Activated CD8-positive, alpha-beta memory T cell treated with anti-CD3 and anti-CD28 coated beads, Interleukin-2, amount 50 U/mL, for 24 hours (primary cell): ENCODE results near the gene TASOR2.

Source experiments
- DNase-seq: peaks from one replicate; pipeline ENCODE4 v3.0.0-alpha.2; 2020; ENCODE audit errors: extremely low read depth

TASOR2 gene

DNA sequence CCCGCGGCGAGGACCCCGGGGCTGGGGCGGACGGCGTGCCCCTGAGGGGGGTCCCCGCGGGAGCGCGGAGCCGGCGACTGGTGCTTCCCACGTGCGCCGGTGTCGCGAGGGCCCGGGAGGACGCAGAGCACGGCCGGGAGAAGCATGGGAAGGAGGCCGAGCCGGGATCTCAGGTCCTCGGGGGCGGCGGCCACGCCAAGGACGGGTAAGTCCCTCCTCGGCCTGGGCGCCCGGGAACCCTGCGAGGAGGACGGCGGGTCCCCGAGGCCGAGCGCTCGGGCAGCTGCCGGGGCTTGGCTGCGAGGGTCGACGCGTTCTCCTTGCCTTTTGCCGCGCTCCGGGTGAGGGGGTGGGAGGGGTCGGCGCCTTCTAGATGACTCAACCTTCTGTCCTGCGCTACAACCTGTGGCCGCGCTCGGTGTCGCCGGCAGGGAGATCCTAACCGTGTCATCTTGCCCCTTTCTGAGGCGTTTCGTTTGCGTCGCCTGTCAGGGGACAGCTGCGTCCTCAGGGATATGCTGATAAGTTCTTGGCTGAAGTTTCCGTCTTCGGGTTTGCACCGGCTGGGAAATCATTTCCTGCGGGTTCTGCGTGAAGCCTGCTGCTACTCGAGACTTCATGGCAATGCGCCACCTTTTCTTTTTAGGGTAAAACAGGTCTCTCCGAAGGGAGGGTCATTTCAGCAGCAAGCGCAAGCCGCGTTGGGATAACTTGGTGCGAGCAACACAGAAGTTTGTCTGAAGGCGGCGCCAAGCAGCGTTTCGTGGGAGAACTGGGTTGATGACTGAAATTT is 529 bp downstream of the TASOR2 start:
- DNase-seq: peak; percentile 26

DNA sequence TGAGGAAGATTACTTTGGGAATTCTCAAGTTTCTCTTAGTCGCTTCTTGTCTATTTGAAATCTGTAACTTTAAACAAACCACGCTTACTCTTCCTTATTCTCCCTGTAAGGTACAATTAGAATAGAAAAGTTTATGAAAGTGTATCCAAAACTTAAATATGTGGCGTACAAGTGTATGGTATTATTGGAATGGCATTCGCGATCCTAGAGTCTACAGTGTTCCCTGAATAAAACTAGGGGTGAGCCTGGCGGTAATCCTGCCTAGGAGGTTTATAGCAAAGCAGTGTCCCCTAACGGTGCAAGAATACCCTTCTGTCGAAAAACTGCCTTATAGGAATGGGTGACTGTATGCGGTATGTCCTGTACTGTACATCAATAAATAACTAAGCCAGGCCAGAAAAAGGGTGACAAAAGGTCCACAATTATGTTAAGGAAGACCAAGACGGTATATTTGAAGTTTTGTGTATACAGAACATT is 1.2 kb downstream of the TASOR2 start:
- DNase-seq: no peak

DNA sequence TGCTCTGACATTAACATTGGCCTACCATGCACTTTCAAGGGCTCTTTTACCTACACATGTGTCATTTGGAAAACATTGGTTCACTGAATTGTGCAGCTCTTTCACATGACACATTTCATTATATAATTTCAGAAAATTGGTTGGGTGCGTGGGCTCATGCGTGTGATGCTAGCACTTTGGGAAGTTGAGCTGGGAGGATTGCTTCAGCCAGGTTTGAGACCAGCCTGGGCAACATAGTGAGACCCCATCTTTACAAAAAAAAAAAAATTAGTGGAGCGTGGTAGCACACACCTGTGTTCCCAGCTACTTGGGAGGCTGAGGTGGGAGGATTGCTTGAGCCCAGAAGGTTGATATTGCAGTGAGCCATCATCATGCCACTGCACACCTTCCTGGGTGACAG is 3.9 kb downstream of the TASOR2 start:
- DNase-seq: no peak

DNA sequence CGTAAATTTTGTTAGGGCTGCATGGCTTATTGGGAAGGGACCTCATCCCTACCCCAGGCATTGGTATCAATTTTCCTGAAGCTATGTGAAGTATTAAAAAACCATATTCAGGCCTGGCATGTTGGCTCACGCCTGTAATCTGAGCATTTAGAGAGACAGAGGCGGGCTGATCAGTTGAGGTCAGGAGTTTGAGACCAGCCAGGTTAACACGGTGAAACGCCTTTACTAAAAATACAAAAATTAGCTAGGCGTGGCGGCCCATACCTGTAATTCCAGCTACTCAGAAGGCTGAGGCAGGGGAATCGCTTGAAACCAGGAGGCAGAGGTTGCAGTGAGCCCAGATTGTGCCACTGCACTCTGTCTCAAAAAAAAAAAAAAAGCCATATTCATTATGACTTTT is 7.1 kb downstream of the TASOR2 start:
- no peak for DNase-seq

DNA sequence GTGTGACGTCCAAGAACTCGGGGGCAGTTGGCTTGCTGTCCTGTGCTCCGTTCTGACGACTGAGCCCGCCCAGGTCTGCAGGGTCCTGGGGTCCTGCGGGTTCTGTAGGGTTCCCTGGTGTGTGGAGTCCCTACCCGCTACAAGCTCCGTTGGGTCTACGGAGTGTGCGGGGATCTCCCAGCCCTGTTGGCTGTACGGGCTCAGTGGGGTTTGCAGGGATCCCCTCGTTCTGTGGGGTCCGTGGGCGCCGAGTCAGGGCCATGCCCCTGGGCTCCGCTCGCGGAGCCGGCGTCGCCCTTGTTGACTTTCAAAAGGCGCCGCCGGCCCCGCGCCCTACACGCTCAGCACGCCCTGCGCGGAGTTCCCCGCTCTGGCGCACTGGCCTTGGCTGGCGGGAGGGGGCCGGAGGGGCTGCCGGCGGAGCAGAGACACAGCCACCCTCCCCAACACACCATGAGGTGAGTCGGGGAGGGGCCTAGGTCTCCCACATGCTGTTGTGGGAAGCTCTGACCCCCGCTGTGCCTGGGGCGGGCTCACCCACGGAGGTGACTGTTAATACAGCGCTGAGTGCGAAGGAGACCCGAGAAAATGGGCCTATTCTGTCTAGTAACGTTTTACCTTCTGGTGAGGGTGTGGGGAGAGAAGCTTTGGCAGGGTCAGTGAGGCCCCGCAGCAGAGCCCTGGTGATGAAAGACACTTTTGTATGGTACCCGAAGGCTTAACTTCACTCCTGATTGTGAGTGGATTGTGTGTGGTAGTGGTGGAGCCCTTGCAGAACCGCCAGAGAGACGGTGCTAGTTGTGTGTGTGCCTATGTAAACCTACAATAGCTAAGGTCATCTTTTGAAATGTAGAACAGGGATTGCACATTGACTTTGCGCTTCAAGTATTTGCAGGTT is 8.1 kb downstream of the TASOR2 start:
- no peak for DNase-seq

- DNase-seq: no peak
Observed at GRCh38 chr10:5694573-5694972, 9.9 kb downstream of the TASOR2 start.

GRCh38 chr10:5697342-5697741 is 12.7 kb downstream of the TASOR2 start:
- DNase-seq: no peak

- DNase-seq: no peak
Observed at GRCh38 chr10:5698062-5698461, 13.4 kb downstream of the TASOR2 start.

DNA sequence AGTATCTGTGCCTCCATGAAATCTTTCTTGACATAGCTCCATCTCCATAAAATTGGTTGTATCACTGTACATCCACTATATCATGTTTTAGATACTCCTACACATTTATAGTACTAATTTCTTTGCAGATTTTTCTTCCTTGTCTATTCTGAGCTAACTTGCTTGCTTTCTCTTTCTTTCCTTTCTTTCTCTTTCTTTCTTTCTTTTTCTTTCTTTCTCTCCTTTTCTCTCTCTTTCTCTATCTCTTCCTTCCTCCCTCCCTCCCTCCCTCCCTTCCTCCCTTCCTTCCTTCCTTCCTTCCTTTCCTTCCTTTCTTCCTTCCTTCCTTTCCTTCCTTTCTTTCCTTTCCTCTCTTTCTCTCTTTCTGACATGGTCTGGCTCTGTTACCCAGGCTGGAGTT is 23.7 kb downstream of the TASOR2 start:
- DNase-seq: no peak

- no peak for DNase-seq
Observed at GRCh38 chr10:5709865-5710264, 25.2 kb downstream of the TASOR2 start.

GRCh38 chr10:5710859-5711258 is 26.2 kb downstream of the TASOR2 start:
- DNase-seq: no peak

DNA sequence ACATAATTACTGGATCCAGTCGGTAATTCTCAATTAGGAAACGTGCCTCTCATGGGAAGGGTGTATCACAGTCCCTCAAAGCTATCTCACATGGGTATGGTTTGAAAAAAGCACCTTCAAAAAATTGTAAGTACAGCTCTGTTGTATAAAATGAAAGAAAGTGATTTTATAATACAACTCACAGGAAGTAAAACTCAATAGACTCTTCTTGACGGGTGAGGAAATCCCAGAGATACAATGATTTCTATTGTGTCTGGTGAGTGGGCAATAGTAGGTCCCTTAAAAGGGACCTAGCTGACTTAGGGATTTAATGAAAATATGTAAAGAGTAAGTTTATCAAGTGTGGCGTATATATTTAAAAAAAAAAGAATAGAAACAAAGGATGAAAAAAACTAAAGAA is 27.0 kb downstream of the TASOR2 start:
- DNase-seq: no peak

GRCh38 chr10:5719546-5719945 is 34.9 kb downstream of the TASOR2 start:
- DNase-seq: no peak

DNA sequence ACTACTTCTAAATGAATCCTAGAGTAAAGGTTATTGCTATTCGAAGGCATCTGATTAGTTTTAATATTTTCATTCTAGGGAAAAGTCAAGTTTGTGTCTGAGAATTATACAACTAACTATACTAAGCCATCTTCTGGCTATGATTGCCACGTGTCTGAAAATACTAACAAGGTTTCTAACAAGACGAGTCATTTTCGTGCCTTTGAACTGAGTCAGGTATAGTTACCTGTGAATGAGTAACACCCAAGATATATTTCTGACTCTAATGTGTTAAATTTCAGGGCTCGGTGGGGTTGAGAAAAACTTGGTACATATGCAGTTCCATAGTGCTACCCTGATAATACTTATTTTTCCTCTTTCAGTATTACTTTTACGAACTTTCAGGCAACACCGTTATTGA is 35.5 kb downstream of the TASOR2 start:
- no peak for DNase-seq

- DNase-seq: no peak
Observed at GRCh38 chr10:5723692-5724091, 39.1 kb downstream of the TASOR2 start.

- DNase-seq: no peak
Observed at GRCh38 chr10:5730766-5731165, 46.1 kb downstream of the TASOR2 start.

GRCh38 chr10:5731559-5731958 is 46.9 kb downstream of the TASOR2 start:
- no peak for DNase-seq

- DNase-seq: no peak
Observed at GRCh38 chr10:5732141-5732540, 47.5 kb downstream of the TASOR2 start.
